Measurements from ENCODE around the gene ELFN1.

ELFN1 gene

DNA sequence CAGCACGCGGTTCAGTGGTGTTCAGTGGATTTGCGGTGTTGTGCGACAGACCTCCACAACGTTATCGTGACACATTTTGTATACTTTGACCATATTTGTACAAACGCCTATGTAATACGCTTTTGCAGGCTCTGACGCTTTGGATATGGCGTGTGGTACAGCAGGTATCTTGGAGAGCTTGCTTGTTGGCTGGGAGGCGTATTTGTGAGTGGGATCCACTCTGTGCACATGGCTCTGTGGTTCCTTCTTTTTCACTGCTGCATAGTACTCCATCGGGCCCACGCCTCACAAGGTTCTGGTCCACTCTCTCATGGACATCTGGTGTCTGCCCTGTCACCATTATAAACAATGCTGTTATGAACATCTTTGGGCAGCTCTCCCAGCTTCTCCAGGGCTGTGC, 53.2 kb downstream of the ELFN1 start:
- TF ChIP-seq, protein P1, sequence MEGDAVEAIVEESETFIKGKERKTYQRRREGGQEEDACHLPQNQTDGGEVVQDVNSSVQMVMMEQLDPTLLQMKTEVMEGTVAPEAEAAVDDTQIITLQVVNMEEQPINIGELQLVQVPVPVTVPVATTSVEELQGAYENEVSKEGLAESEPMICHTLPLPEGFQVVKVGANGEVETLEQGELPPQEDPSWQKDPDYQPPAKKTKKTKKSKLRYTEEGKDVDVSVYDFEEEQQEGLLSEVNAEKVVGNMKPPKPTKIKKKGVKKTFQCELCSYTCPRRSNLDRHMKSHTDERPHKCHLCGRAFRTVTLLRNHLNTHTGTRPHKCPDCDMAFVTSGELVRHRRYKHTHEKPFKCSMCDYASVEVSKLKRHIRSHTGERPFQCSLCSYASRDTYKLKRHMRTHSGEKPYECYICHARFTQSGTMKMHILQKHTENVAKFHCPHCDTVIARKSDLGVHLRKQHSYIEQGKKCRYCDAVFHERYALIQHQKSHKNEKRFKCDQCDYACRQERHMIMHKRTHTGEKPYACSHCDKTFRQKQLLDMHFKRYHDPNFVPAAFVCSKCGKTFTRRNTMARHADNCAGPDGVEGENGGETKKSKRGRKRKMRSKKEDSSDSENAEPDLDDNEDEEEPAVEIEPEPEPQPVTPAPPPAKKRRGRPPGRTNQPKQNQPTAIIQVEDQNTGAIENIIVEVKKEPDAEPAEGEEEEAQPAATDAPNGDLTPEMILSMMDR (IDR thresholded peaks at IDR 0.05; ENCODE audit: extremely low read depth, missing control alignments): no peak
- no peak for DNase-seq (ENCODE audit: low spot score)

DNA sequence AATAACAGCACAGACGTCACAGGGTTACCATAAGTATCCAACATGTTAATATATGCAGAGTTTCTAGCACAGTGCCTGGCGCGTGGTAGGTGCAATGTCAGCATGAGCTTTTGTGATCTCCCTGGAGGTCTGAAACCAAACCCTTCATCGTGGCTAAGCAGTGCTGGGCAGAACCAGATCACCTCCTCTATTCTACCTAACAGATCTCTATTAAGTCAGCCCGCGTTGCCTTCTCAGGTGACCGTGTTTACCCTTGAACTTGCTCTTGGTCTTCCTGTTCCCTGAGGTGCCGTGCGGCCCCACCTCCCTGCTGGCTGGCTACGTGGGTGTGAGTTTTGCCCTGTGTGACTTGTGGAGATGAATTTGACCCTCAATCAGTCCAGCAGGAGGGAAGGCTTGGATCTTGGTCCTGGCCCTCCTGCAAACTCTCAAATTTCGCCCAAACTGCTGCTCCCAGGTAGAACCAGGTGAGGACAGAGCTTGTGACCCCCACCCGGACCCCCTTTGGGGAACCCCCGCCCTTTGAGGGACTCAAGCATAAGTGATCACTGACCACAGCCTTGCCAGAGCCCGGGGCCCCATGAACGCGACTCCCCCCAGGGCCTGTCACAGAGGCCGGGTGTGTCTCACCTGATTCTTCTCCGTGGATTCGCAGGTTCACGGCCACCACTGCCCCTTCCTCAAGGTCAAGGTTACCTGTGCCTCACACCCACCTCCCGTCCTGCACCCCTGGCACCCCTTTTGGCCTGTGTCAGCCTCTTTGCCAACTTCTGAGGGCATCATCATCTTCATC, 54.2 kb downstream of the ELFN1 start:
- no peak for DNase-seq (ENCODE audit: low spot score)
- TF ChIP-seq, protein P1 (IDR thresholded peaks at IDR 0.05; ENCODE audit: extremely low read depth, missing control alignments): no peak

DNA sequence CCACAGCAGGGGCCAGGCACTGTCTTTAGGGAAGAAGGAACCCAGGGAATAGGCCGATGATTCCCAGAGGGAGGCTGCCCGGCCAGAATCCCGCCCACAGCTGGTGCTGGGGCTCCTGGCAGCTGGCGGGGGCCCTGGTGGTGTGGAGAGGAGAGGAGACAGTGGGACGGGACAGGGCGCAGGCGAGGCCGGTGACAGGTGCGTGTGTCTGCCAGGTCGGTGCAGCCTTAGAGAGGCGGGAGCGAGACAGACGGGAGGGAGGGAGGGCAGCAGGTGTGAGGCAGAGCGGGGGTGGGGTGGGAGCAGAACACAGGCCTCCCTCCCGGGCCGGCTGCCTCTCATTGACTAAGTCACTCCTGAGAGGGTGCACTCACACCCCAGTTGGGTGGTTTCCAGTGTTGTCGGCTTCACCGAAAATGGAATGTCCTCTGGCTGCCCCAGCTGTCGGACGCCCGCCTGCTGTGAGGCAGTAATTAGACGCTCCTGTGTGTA, 55.2 kb downstream of the ELFN1 start:
- DNase-seq (ENCODE audit: low spot score): no peak
- TF ChIP-seq, protein P1 (IDR thresholded peaks at IDR 0.05; ENCODE audit: extremely low read depth, missing control alignments): no peak

DNA sequence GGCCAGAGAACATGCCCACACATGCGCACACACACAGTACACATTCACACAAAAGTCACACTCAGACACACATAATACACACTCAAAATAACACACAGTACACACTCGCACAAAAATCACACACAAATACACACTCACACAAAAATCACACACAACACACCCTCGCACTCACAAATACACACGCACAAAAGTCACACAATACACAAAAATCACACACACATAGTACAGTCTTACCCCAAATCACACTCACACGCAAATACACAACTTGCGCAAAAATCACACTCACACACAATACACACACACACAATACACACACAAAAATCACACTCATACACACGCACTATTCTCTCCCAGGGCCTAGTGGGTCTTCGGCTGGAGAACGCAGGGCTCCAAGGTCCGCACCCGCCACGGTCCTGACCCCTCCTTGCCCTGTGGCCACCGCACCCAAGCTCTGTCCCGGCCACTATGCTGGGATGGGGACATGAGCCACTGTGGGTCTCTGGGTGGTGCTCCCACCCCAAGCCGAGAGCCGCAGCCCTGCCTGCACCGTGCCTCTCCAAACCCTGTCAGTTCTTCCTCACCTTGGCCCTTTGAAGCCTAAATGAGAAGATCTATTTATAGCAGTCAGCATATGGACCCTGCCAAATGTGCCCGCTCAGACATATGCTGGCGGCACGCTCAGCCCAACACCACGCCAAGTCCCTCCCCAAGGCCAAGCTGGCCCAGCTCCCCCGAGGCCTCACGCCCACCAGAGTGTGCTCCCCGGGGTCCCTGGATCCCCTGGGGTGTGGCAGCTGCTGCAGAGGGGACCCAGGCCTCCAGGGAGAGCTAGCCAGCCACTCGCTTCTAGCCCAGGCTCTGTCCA, 55.9 kb downstream of the ELFN1 start:
- DNase-seq (ENCODE audit: low spot score): no peak
- TF ChIP-seq, protein P1 (IDR thresholded peaks at IDR 0.05; ENCODE audit: extremely low read depth, missing control alignments): no peak

DNA sequence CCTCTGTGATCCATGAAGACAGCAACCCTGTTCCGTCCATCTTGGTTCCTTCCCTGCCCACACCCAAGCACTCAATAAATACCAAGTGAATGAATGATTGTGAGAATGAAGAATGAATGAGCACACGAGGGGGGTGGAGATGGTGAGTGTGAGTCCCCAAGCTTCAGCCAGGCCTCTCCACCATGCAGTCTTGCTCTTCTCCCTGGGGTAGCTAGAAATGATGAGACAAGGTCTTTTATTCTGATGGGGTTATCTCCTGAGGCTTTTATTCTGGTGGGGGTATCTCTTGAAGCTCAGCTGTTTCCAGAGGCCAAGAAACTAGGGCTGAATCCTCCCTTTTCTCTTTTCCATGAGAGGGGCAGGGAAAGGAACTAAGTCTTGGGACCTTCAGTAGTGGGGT, 57.0 kb downstream of the ELFN1 start:
- TF ChIP-seq, protein P1 (IDR thresholded peaks at IDR 0.05; ENCODE audit: extremely low read depth, missing control alignments): no peak
- no peak for DNase-seq (ENCODE audit: low spot score)

DNA sequence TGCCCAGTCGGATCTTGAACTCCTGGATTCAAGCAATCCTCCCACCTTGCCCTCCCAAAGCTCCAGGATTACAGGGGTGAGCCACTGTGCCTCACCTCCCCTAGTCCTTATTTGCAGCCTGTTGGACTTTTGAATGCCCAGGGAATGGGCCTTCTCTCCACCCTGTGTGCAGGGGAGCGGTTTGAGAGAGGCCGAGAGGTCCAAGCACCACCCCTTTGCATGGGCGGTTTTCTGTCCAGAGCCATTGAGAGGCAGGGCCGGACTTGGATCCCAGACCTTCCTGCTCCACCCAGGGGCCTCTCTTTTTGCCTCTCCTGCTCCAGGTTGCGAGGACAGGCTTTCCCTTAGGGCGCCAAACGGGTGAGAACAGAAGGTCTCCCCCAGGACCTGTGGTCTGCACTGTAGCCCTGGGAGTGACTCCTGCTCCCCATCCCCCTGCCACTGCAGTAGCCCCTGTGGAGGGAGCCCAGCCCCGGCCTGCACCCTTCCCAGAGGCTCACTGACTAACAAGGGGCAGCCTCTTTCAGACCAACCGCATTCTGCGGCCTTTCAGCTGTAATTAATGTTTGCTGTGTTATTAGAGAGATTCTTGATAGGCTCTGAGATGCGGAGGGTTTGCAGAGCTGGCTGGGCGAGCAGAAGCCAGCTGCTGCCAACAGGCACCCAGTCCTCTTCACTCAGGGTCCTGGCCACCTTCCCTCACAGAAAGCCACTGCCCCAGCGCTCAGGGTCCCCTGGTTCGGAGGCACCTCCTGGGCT, 57.9 kb downstream of the ELFN1 start:
- TF ChIP-seq, protein P1 (IDR thresholded peaks at IDR 0.05; ENCODE audit: extremely low read depth, missing control alignments): no peak
- DNase-seq (ENCODE audit: low spot score): no peak
